ENCODE data around the gene DSN1. TPM values are rescaled to one million over a fixed set of nuclear protein-coding genes. Genes with fewer than 3 reads are reported as not detected.

DSN1 gene
- total RNA-seq, 6 donors from 2014 or later = 4.7 to 29.3 (median 7.8) TPM

DNA sequence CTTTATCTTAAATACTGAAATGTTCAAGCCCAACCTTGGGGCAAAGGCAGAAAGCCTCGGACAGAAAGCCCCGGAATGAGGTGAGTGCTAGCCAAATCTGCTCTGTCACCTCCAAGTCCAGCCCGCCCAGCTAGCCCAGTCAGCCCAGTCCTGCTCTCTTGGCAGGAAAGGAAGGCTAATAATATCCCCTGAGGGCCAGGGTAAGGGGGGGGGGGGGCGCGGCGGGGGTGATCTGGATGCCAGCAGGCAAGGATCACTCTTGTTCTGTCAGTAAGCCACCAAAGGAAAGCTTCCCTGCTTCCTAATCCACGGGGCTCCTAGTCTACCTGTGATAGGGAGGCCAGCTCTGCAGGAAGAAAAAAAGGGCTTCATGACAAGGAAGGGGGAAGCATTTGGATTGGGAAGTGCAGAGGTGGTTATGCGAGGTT lies 28.8 kb downstream of the DSN1 start:
- H3K9me3 ChIP-seq = no peaks in the 10 kb centered on the region
- H3K4me3 ChIP-seq = peak overlapping the region in 3 of 4 donors; percentile 96 to 99 (median 97)

DNA sequence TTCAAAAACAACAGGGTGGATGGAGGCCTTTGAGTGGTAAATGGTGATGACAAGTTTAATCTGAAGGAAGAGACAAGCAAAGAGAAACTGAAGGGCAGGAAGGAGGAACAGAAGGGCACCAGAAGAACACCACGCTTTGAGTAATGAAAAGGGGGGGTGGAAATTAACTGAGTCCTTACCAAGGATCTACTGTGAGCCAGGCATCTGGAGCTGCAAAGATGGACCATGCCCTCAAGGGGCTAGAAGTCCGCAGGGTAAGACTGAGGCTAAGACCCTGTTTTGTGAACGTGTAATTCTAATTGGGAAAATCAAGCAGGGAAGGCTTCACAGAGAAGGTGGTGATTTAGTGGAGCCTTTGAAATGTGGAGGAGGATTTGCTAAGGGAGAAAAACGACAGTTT lies 29.3 kb downstream of the DSN1 start:
- H3K36me3 ChIP-seq = no peaks in the 10 kb centered on the region
- TF ChIP-seq POLR2AphosphoS5 (IDR thresholded peaks at IDR 0.05) (no peak), EP300 (IDR thresholded peaks at IDR 0.05) (no peak), POLR2A (IDR thresholded peaks at IDR 0.05) (no peak)
- TF ChIP-seq, protein P1, sequence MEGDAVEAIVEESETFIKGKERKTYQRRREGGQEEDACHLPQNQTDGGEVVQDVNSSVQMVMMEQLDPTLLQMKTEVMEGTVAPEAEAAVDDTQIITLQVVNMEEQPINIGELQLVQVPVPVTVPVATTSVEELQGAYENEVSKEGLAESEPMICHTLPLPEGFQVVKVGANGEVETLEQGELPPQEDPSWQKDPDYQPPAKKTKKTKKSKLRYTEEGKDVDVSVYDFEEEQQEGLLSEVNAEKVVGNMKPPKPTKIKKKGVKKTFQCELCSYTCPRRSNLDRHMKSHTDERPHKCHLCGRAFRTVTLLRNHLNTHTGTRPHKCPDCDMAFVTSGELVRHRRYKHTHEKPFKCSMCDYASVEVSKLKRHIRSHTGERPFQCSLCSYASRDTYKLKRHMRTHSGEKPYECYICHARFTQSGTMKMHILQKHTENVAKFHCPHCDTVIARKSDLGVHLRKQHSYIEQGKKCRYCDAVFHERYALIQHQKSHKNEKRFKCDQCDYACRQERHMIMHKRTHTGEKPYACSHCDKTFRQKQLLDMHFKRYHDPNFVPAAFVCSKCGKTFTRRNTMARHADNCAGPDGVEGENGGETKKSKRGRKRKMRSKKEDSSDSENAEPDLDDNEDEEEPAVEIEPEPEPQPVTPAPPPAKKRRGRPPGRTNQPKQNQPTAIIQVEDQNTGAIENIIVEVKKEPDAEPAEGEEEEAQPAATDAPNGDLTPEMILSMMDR (IDR thresholded peaks at IDR 0.05) = no peak
- H3K4me1 ChIP-seq = peaks cover 9 to 25% (median 17%) of the 10 kb centered on the region in 4 donors
- H3K27me3 ChIP-seq = no peaks in the 10 kb centered on the region
- H3K27ac ChIP-seq = peak overlapping the region in 2 of 4 donors; percentile 54 to 87
- WGBS, 2 donors = 79 to 80% methylated on average over 4 of the region's 4 CpGs
- ATAC-seq (ENCODE audit: low FRiP score in 2 of 2) (no peak), DNase-seq (no peak)
- no peak overlapping the region for H3K4me3 ChIP-seq
- no peaks in the 10 kb centered on the region for H3K9me3 ChIP-seq

More for the DNA sequence above, 28.8 kb downstream of the DSN1 start:
- Histone ChIP-seq H3K27ac (peak overlapping the region in 2 of 4 donors; percentile 54 to 87), H3K36me3 (no peaks in the 10 kb centered on the region), H3K27me3 (no peaks in the 10 kb centered on the region), H3K4me1 (peaks cover 9 to 25% (median 17%) of the 10 kb centered on the region in 4 donors)
- TF ChIP-seq EP300 (IDR thresholded peaks at IDR 0.05) = no peak
- TF ChIP-seq POLR2AphosphoS5 (IDR thresholded peaks at IDR 0.05) = no peak
- no peak for TF ChIP-seq POLR2A (IDR thresholded peaks at IDR 0.05)
- TF ChIP-seq, protein P1 (IDR thresholded peaks at IDR 0.05) = no peak
- DNase-seq = peak in 1 of 2 donors; percentile 40
- ATAC-seq (ENCODE audit: low FRiP score in 2 of 2) = peak in 1 of 2 donors; percentile 48
- WGBS, 2 donors = 10 to 13% methylated on average over 5 to 6 of the region's 8 CpGs

DNA sequence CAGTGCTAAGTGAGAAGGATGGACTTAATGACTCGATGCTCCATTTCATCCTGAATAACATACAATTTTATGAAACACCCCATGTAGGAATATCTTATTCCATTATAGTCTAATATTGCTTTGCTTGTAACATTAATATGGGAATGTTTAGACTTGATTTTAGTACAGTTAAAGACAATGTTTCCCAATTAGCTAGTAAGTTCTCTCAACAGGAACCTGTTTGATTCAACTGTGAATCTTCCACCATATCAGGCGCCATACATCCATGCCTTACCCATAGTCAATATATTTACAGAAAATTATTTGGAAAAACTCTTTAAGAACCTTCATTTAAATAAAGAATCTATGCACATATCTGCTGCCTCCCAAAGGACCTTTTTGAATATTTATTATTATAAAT lies 31.0 kb downstream of the DSN1 start:
- TF ChIP-seq EP300 (IDR thresholded peaks at IDR 0.05) = no peak
- TF ChIP-seq, protein P1 (IDR thresholded peaks at IDR 0.05) = no peak
- no peak for TF ChIP-seq POLR2AphosphoS5 (IDR thresholded peaks at IDR 0.05)
- TF ChIP-seq POLR2A (IDR thresholded peaks at IDR 0.05) = no peak
- WGBS, 2 donors = 97 to 100% methylated on average over 2 of the region's 2 CpGs
- Histone ChIP-seq H3K4me1 (peaks cover 9 to 25% (median 17%) of the 10 kb centered on the region in 4 donors), H3K27ac (no peak overlapping the region), H3K36me3 (no peaks in the 10 kb centered on the region), H3K27me3 (no peaks in the 10 kb centered on the region), H3K9me3 (no peaks in the 10 kb centered on the region), H3K4me3 (no peak overlapping the region)
- ATAC-seq (ENCODE audit: low FRiP score in 2 of 2) = no peak
- no peak for DNase-seq

DNA sequence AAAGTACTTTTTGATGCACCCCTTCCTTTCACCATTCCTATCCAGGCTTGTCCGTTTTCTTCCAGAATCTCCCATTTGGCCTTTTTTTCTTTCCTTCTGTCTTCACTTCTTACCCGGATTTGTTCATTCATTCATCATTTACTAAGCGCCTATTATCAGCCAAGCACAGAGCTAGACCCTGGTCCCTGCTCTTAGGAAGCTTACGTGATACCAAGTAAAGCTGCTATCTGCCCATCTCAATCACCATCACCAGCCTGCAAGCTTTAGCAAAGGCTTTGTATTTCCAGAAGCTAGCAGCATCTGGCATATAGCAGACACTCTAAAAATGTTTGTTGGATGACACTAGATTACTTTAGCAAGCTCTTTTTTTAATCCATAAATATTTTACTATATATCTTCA lies 32.5 kb downstream of the DSN1 start:
- no peak for ATAC-seq (ENCODE audit: low FRiP score in 2 of 2)
- DNase-seq = no peak
- WGBS, 2 donors = 83 to 86% methylated on average over 4 of the region's 4 CpGs
- TF ChIP-seq POLR2A (IDR thresholded peaks at IDR 0.05) (no peak), POLR2AphosphoS5 (IDR thresholded peaks at IDR 0.05) (no peak), EP300 (IDR thresholded peaks at IDR 0.05) (no peak)
- TF ChIP-seq, protein P1 (IDR thresholded peaks at IDR 0.05) = no peak
- H3K9me3 ChIP-seq = no peaks in the 10 kb centered on the region
- H3K27ac ChIP-seq = no peak overlapping the region
- no peak overlapping the region for H3K4me3 ChIP-seq
- no peaks in the 10 kb centered on the region for H3K36me3 ChIP-seq
- peaks cover 13 to 18% (median 13%) of the 10 kb centered on the region in 4 donors for H3K4me1 ChIP-seq
- no peaks in the 10 kb centered on the region for H3K27me3 ChIP-seq

DNA sequence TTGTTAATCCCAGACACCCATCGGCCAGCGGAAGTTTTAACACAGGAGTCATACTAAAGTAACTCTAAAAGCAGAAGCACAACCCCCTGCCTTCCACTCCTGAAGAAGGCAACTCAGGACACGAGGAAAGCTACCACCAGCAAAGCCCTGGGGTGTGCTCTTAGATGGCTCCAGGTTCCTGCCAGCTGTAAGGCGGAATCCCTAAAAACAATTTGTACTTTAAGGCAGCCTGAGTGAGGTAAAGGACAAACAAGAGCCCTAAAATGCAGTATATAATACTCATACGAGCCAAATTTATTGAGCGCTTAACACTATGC lies 36.4 kb downstream of the DSN1 start:
- 91 to 93% methylated on average over 6 of the region's 6 CpGs for WGBS, 2 donors
- DNase-seq (no peak), ATAC-seq (ENCODE audit: low FRiP score in 2 of 2) (no peak)
- Histone ChIP-seq H3K9me3 (no peaks in the 10 kb centered on the region), H3K4me3 (no peak overlapping the region), H3K4me1 (peaks cover 0 to 5% (median 0%) of the 10 kb centered on the region in 4 donors), H3K27ac (no peak overlapping the region), H3K36me3 (no peaks in the 10 kb centered on the region), H3K27me3 (no peaks in the 10 kb centered on the region)
- no peak for TF ChIP-seq POLR2AphosphoS5 (IDR thresholded peaks at IDR 0.05)
- TF ChIP-seq, protein P1 (IDR thresholded peaks at IDR 0.05) = no peak
- TF ChIP-seq EP300 (IDR thresholded peaks at IDR 0.05) = no peak
- no peak for TF ChIP-seq POLR2A (IDR thresholded peaks at IDR 0.05)
